NT2/D1 (cell line): ENCODE data around the gene YBX3.

Experiments used
- SUZ12 ChIP-seq: IDR thresholded peaks from 2 replicates; pipeline ENCODE4 v1.6.1; 2011; ENCODE audit not compliant: insufficient read length, insufficient read depth; ENCODE audit errors: extremely low read depth
- YY1 ChIP-seq: IDR thresholded peaks from 2 replicates; pipeline ENCODE4 v1.6.1; 2011; ENCODE audit not compliant: insufficient read length, insufficient read depth
- ZNF274 ChIP-seq: IDR thresholded peaks from 2 replicates; pipeline ENCODE4 v1.6.1; 2011; ENCODE audit warnings: mild to moderate bottlenecking, low read depth, low read length

DNA sequence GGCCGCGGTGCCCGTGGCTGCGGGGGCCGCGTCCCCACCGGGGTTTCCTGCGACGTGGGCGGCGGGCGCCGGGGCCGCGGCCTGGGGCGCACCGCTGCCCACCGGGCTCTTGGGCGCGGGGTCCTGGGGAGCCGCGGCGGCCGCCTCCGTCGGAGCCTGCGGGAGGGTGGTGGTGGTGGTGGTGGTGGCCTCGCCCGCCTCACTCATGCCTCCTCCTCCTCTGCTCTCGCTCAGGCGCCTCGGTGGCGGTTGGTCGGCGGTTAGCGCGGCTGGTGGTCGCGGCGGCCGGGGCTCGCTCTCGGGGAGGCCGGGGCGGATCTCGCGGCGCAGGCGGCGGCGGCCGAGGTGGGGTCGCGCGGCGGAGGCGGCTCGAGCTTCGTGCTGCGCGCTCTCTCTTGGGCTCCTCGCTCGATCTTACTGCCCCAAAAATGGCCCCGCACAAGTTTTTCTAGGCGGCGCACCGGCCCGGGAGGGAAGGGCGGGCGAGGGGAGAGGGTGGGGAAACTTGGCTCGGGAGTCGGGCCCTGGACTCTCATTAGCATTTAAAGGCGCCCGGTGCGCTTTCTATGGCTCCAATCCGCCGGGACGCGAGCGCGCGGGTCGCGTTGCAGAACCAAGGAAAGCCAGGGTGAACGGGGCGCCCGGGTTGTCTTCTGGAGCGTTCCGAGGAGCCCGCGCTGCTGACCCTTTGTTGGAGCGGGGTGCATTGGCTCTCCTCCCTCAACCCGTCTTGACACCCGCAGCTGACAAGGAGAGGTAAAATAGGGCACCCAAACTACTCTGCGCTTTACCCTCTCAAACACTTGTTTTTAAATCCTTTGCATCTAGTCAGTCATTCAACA lies at the start of gene YBX3:
- TF ChIP-seq SUZ12 (no peak), YY1 (no peak), ZNF274 (no peak)
